Ovary (tissue), 3 donors: ENCODE results near the gene PRXL2B.

ENCODE experiments used
- EP300 ChIP-seq: sonication (generic); formaldehyde crosslinking; IDR thresholded peaks from one replicate; pipeline ENCODE4 v1.6.1; 2017; ENCODE audit warnings: antibody characterized with exemption
- POLR2A ChIP-seq: fragments of 450-650 bp; IDR thresholded peaks from one replicate; pipeline ENCODE4 v1.6.1; 2017; ENCODE audit warnings: antibody characterized with exemption, mild to moderate bottlenecking, moderate library complexity
- TF ChIP-seq, protein P1 (sequence below), 3 donors: fragments of 450-650 bp in 2 of 3; fragments of 200-600 bp in 1 of 3; IDR thresholded peaks; one replicate each; pipeline versions ENCODE4 v1.5.1 to v1.8.0; 2016 to 2022; ENCODE audit warnings: antibody characterized with exemption in 3 of 3, mild to moderate bottlenecking in 1 of 3
- donor health status: DM: no; HTN: no; CAD: no.

DNA sequence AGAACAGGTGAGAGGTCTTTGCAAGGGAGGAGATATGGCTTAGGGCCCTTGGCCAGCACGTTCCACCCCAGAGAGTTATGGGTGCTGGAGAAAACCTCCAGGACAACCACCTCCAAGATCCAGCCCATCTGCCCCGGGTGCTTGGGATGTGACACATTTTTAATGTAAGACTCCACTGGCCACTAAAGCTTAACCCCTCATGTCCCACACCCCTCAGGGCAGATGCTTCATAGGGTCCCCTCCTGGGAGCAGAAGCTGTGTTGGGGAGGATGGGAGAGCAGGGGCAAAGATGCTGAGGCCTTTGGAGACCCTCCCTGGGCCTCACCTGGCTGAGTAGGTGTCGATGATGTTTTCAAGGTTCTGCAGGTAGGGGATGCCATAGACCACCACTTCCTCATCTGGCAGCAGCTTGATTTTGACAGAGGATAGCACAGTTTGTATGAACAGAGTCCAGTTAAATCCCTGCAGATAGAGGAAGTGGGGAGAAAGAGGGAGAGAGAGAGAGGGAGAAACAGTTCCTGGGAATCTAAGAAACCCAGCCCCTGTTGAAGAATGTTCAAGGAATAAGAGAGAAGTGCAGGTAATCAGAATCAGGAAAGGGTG, 11.9 kb downstream of the PRXL2B start:
- TF ChIP-seq POLR2A = no peak
- TF ChIP-seq, protein P1, sequence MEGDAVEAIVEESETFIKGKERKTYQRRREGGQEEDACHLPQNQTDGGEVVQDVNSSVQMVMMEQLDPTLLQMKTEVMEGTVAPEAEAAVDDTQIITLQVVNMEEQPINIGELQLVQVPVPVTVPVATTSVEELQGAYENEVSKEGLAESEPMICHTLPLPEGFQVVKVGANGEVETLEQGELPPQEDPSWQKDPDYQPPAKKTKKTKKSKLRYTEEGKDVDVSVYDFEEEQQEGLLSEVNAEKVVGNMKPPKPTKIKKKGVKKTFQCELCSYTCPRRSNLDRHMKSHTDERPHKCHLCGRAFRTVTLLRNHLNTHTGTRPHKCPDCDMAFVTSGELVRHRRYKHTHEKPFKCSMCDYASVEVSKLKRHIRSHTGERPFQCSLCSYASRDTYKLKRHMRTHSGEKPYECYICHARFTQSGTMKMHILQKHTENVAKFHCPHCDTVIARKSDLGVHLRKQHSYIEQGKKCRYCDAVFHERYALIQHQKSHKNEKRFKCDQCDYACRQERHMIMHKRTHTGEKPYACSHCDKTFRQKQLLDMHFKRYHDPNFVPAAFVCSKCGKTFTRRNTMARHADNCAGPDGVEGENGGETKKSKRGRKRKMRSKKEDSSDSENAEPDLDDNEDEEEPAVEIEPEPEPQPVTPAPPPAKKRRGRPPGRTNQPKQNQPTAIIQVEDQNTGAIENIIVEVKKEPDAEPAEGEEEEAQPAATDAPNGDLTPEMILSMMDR (IDR thresholded peaks at IDR 0.05) = no peak
- no peak for TF ChIP-seq EP300
